GM04503 (cell line): ENCODE measurements around the gene CFAP141.
"Not testable (repeated sequence)": the region's sequence is repeated elsewhere in the genome, so short reads cannot be mapped to it uniquely, and the experiment has no call there.

Source experiments
- DNase-seq: peaks from one replicate; pipeline ENCODE4 v3.0.0-alpha.2; 2012; ENCODE audit warnings: low read depth

The CFAP141 gene

GRCh38 chr1:154206196-154206595, at the start of gene CFAP141:
Gene CFAP141 (minus strand): TSS chr1:154206333. CDS start chr1:154206307, 26 bp downstream.
- no peak for DNase-seq

DNA sequence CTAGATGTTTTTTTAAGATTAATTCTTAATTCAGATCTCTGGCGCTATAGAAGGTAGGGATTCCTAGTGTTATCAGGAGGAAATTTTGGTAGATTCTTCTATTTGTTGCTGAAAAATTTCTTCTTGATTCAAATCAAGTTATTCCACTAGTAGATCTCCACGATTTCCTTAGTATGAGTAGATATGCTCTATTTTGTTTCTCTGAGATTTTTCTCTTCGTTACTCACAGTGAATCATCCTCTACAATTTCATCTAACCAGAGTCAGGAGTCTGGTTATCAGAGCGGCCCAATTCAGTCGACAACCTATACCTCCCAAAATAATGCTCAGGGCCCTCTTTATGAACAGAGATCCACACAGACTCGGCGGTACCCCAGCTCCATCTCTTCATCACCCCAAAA, 47.5 kb upstream of the CFAP141 start:
- no peak for DNase-seq

GRCh38 chr1:154241703-154242351, 35.7 kb upstream of the CFAP141 start:
- DNase-seq: no peak

DNA sequence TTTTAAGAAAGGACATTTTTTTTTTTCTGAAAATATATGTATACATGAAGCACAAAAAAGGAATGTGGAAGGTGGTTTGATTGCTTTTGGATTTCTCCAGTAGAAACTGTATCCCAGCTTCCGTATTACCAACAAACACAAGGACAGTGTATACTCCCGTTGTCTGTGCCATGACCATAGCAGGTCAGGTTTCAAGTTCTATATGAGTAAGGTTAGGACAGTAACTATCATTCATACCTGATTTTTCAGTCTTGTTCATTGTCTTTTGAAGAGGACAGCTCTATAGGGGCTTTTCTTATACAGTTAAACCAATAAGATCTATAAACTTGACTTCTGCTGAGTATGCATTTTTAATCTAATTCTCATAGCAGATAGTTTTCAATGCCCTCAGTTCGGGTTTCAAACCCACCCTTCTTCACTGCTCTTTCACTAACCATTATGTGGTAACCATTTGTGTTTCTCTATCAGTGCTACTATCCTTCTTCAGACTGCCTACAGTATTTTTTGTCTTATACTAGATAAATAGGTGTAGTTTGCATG, 34.2 kb upstream of the CFAP141 start:
- no peak for DNase-seq

- DNase-seq: no peak
These were observed 33.4 kb upstream of the CFAP141 start for GRCh38 chr1:154239491-154239890.

DNA sequence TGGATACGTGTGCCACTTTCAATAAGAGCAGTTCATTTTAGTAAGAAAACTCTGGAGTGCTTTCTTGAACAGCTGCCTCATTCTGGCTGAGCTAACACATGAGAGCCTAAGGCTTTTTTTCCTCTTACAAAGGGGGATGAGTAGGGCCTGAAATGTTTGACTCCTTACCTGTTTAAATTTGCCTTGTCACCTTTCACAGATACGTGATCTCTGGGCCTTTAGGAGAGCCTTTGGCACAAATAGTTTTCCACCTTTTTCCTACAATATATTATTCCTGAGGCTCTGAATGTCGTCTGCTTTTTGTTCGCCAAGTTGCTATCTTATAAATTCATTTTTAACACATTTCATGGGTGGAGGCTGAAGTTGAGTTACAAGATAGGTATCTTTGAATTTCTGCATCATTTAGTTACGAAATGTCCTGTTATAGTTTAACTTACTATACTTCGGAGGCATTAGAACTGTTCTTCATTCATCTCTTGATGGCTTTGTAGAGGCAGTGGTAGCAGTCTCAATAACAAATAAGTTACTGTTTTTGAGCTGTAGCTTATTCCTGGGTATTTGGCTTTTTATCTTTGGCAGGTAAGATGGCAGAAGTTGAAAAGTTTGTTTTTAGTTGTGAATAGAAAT, 31.9 kb upstream of the CFAP141 start:
- DNase-seq: no peak

DNA sequence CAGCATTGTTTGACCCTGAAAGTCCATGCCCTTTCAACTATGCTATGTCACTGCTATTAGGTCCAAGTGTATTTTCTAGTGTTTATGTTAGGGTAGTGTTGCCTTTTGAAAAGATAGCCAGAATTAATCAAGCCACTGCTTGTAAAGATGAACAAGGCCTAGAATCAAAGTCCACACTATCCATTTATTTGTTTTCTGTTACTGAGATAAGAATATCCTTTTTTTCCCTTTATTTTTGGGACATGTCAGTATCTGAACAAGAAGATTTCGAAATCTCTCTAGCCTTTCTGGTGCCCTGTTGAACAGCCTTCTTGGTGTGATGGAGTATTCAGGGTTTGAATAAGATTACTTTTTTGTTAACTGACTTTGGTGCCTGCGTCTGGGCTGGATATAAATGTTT, 31.3 kb upstream of the CFAP141 start:
- DNase-seq: no peak

- DNase-seq: no peak
These were observed 30.7 kb upstream of the CFAP141 start for GRCh38 chr1:154236855-154237254.

- not testable (repeated sequence) for DNase-seq
These were observed 27.0 kb upstream of the CFAP141 start for GRCh38 chr1:154233127-154233526.

DNA sequence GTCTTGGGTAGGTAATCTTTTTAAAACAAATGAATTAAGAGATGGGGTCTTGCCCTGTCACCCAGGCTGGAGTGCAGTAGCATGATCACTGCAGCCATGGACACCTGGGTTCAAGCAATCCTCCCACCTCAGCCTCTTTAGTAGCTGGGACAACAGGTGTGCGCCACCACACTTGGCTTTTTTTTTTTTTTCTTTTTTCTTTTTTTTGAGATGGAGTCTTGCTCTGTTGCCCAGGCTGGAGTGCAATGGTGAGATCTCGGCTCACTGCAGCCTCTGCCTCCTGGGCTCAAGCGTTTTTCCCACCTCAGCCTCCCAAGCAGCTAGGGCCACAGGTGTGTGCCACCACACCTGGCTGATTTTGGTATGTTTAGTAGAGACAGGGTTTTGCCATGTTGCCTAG, 25.0 kb upstream of the CFAP141 start:
- not testable (repeated sequence) for DNase-seq

GRCh38 chr1:154225370-154225769, 19.2 kb upstream of the CFAP141 start:
- no peak for DNase-seq

- DNase-seq: no peak
These were observed 17.5 kb upstream of the CFAP141 start for GRCh38 chr1:154223621-154224020.

- no peak for DNase-seq
These were observed 16.8 kb upstream of the CFAP141 start for GRCh38 chr1:154222918-154223317.

DNA sequence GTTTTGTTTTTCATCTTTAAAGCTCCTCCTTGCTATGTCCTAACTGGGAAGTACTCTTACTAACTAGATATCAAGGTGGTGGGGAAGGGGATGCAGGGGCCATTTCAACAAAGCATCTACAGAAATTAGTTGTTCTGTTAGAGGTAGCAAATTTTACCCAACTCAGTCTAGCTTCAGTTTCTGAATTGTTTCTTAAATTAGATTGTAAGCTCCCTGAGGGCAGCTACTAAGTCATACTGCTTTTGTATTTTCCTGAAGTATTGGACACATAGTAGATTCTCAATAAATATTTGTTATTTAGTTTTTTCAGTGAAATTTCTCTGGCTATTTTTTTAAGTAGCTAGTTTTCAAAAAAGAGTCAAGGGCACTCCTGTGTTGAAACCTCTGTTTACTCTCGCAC, 16.4 kb upstream of the CFAP141 start:
- DNase-seq: no peak

- peak; percentile 34 for DNase-seq
These were observed 15.3 kb upstream of the CFAP141 start for GRCh38 chr1:154221278-154222001.

DNA sequence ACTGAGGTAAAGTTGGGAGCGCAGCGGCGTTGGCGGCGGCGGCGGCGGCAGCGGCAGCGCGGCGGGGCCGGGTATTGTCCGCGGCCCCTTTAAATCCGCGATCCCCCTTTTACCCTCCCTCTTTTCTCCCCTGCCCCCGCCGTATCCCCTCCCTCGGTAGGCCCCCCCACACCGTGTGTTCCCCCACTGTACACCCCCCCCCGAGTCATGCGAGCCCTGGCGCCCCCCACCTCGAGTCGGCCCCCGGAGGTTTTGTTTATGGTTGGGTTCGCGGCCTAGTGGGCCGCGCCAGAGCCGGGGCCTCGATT, 14.8 kb upstream of the CFAP141 start:
- DNase-seq: no peak

GRCh38 chr1:154220071-154220969, 14.2 kb upstream of the CFAP141 start, which contains the start of gene UBAP2L:
Gene UBAP2L (plus strand): TSS chr1:154220955. CDS start chr1:154225124, 4,169 bp downstream.
- peak; percentile 91 for DNase-seq

DNA sequence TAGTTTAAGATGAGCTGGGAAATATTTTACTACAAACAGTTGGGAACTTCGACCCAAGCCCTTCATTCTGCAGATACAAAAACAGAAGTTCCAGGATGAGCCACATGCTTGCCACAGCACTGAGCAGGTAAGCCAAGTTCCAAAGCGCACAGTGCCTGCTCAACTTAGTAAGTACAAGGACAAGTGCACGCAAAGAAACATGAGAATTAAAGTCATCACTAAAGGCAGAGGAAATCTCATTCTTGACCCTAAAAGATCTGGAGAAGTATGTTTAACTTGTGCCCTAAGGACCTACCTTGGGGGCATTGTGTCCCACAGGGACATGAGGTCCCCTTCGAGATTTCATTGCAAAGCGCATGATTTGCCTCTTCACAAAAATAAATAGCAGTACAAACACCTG, 13.4 kb upstream of the CFAP141 start:
- DNase-seq: no peak

DNA sequence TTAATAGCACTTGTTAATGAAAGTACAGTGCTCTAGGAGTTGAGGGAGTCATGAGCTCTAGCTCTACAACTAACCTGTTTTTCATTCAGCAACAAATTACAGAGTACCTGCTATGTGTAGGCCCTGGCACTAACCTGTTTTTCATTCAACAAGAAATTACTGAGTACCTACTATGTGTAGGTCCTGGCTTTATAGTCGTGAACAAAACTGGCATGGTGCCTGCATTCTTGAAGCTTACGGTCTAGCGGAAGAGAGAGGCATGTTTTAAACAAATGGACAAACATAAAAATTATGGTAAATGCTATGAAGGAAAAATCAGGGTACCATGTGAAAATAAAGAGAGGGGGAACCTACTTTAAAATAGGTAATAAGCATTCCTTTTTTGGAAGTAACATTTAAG, 12.4 kb upstream of the CFAP141 start:
- no peak for DNase-seq

DNA sequence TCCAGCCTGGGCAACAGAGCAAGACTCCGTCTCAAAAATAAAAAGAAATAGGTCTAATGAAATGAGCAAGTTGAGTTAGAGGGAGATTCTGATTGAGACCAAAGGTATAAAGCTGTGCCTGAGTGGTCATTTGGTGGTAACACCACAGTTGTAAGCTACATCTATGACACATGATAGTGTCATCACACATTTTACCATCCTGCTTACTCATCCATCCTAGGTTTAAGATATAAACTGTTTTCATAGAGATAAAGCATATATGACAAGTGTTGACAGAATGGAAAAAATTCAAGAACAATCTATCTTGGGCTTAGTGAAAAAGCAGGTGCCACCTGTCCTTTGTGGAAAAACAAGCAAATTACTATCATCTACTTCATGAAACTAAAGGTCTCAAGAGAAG, 7.1 kb upstream of the CFAP141 start:
- no peak for DNase-seq

DNA sequence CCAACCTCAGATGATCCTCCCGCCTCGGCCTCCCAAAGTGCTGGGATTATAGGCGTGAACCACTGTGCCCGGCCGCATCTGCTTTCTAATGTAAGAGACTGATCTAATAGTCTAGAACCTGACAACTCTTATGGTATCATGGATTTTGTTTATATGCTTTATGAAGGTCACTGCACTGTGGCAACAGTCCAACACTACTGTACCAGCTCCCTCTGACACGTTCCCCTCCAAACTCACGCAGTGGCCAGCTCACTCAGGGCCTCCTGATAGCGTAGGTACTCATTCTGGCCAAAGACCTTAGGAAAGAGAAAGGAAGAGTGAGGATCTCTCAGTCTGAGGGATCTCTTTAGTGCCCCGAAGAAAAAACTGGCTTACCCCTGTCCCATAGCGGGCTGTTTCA, 6.0 kb upstream of the CFAP141 start:
- no peak for DNase-seq
